Spleen (tissue), 11 donors: ENCODE data around the gene CDK3. TPM values are rescaled to one million over a fixed set of nuclear protein-coding genes. Genes with fewer than 3 reads are reported as not detected.

Experiments
- DNase-seq: peaks from one replicate; pipeline ENCODE4 v3.0.0-alpha.2; 2020
- H3K27ac ChIP-seq, 8 donors: fragments of 200-600 bp; sonication (generic) in 7 of 8; 1 replicate in 4 of 8; 2 replicates in 4 of 8; pipeline versions ENCODE4 v1.5.0 to v1.8.0; 2016 to 2021; ENCODE audit warnings: inconsistent platforms in 4 of 8, mild to moderate bottlenecking in 4 of 8, moderate library complexity in 1 of 8
- H3K27me3 ChIP-seq, 7 donors: fragments of 200-600 bp; sonication (generic) in 6 of 7; replicated peaks in 1 of 7; 1 replicate in 4 of 7; 2 replicates in 3 of 7; pipeline versions ENCODE4 v1.5.0 to v1.8.0; 2016 to 2021; ENCODE audit warnings: inconsistent platforms in 3 of 7, mild to moderate bottlenecking in 1 of 7
- H3K36me3 ChIP-seq, 6 donors: fragments of 200-600 bp; sonication (generic) in 5 of 6; 1 replicate in 4 of 6; 2 replicates in 2 of 6; pipeline versions ENCODE4 v1.5.0 to v1.8.0; 2016 to 2021; ENCODE audit warnings: inconsistent platforms in 2 of 6
- H3K4me1 ChIP-seq, 6 donors: fragments of 200-600 bp; sonication (generic) in 5 of 6; 1 replicate in 3 of 6; 2 replicates in 3 of 6; pipeline versions ENCODE4 v1.5.0 to v1.8.0; 2016 to 2021; ENCODE audit warnings: inconsistent platforms in 3 of 6
- H3K4me3 ChIP-seq, 8 donors: fragments of 200-600 bp; sonication (generic) in 7 of 8; 1 replicate in 4 of 8; 2 replicates in 4 of 8; pipeline versions ENCODE4 v1.5.0 to v1.8.0; 2016 to 2021; ENCODE audit warnings: inconsistent platforms in 4 of 8, mild to moderate bottlenecking in 4 of 8, moderate library complexity in 2 of 8
- H3K9me3 ChIP-seq, 8 donors: fragments of 200-600 bp; sonication (generic) in 7 of 8; 1 replicate in 4 of 8; 2 replicates in 4 of 8; pipeline versions ENCODE4 v1.5.0 to v1.8.0; 2016 to 2021; ENCODE audit warnings: inconsistent platforms in 4 of 8
- POLR2A ChIP-seq, 3 donors: fragments of 450-650 bp; IDR thresholded peaks; one replicate each; pipeline ENCODE4 v1.5.1; 2017; ENCODE audit warnings: antibody characterized with exemption in 3 of 3, mild to moderate bottlenecking in 1 of 3
- POLR2AphosphoS5 ChIP-seq, 3 donors: sonication (generic); formaldehyde crosslinking; IDR thresholded peaks; one replicate each; pipeline ENCODE4 v1.5.1; 2017; ENCODE audit warnings: antibody characterized with exemption in 3 of 3
- WGBS, 5 donors: extraction: QIAGEN DNeasy Blood & Tissue Kit in 3 of 5; methylation state at CpG; one replicate each; pipeline versions ENCODE4 v1.1.5 to v1.1.7; 2013 to 2018; 5-methylcytosine and 5-hydroxymethylcytosine counted together
- intact Hi-C: fragments of 100-400 bp; cut with DNase I; formaldehyde crosslinking; loops from one replicate; pipeline ENCODE4 v1.15.0; 2023; ENCODE audit warnings: low total_unique reads
- polyA plus RNA-seq, 3 donors: library from polyadenylated mRNA; stranded (reverse); fragments of 200-250 nt; gene quantifications; one replicate each; pipeline ENCODE4 v1.2.1, GENCODE V29; 2013
- total RNA-seq, 7 donors: library from RNA; depleted of rRNA in 3 of 7; stranded (reverse); fragments of >200 nt in 3 of 7; fragmentation: NEBNext Ultra II Directional in 4 of 7; extraction: Animal tissue kit (Norgen Biotek cat#: 25700) in 4 of 7; gene quantifications; one replicate each; pipeline versions ENCODE4 v1.1.0 to v1.2.1, GENCODE V29; 2016 to 2021
- TF ChIP-seq, protein P1 (sequence below), 11 experiments: fragments of 200-600 bp in 7 of 11; fragments of 450-650 bp in 4 of 11; sonication (generic) in 4 of 11; IDR thresholded peaks in 8 of 11; conservative IDR thresholded peaks in 3 of 11; 1 replicate in 7 of 11; 2 replicates in 4 of 11; pipeline versions ENCODE4 v1.4.0 to v1.8.0; 2016 to 2021; ENCODE audit warnings: antibody characterized with exemption in 11 of 11, inconsistent platforms in 4 of 11, mild to moderate bottlenecking in 1 of 11
- donor health status: healthy with polysubstance abuse.
- donor health status: DM: no; HTN: no; CAD: no; lungs with moderate emphysema.
- donor health status: DM: no; HTN: no; CAD: no.
- donor health status: Bipolar disorder and iron deficiency.
- donor health status: healthy.
- donor health status: DM: no; HTN: no; CAD: no.
- donor health status: DM: yes; HTN: yes; CAD: no.

CDK3 gene
- total and polyA plus RNA-seq, 10 donors = 6.7 to 39.8 (median 9.1) TPM

DNA sequence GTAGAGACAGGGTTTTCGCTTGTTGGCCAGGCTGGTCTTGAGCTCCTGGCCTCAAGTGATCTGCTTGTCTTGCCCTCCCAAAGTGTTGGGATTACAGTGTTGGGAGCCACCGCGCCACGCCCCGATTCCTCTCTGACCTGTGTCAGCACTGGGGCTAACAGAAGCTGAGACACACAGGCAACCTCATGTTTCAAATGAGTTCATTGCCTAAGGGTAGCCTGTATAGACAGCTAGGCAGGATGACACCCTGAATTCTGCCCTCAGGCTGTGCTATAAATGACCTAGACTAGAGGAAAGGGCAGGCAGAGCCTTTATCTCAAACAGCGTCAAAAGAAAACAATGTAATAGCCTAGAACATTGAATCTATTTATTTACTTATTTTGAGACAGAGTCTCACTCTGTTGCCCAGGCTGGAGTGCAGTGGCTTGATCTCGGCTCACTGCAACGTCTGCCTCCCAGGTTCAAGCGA is 2.3 kb upstream of the CDK3 start:
- H3K27me3 ChIP-seq = no peaks in the 10 kb centered on the region
- peaks cover 12 to 48% (median 24%) of the 10 kb centered on the region in 6 donors for H3K4me1 ChIP-seq
- H3K36me3 ChIP-seq = peaks cover 0 to 56% (median 9%) of the 10 kb centered on the region in 6 donors
- no peaks in the 10 kb centered on the region for H3K9me3 ChIP-seq
- 90 to 97% (median 95%) methylated on average over 9 of the region's 9 CpGs for WGBS, 5 donors
- no peak overlapping the region for H3K4me3 ChIP-seq
- TF ChIP-seq POLR2A (IDR thresholded peaks at IDR 0.05) = no peak
- TF ChIP-seq POLR2AphosphoS5 (IDR thresholded peaks at IDR 0.05) = no peak
- TF ChIP-seq, protein P1, sequence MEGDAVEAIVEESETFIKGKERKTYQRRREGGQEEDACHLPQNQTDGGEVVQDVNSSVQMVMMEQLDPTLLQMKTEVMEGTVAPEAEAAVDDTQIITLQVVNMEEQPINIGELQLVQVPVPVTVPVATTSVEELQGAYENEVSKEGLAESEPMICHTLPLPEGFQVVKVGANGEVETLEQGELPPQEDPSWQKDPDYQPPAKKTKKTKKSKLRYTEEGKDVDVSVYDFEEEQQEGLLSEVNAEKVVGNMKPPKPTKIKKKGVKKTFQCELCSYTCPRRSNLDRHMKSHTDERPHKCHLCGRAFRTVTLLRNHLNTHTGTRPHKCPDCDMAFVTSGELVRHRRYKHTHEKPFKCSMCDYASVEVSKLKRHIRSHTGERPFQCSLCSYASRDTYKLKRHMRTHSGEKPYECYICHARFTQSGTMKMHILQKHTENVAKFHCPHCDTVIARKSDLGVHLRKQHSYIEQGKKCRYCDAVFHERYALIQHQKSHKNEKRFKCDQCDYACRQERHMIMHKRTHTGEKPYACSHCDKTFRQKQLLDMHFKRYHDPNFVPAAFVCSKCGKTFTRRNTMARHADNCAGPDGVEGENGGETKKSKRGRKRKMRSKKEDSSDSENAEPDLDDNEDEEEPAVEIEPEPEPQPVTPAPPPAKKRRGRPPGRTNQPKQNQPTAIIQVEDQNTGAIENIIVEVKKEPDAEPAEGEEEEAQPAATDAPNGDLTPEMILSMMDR (IDR thresholded peaks at IDR 0.05 in 8 of 11, conservative IDR thresholded peaks at IDR 0.05 in 3 of 11) = no peak
- DNase-seq = no peak
- H3K27ac ChIP-seq = peak overlapping the region in 5 of 8 donors; percentile 5 to 70 (median 55)
- intact Hi-C loops = no loop called here

DNA sequence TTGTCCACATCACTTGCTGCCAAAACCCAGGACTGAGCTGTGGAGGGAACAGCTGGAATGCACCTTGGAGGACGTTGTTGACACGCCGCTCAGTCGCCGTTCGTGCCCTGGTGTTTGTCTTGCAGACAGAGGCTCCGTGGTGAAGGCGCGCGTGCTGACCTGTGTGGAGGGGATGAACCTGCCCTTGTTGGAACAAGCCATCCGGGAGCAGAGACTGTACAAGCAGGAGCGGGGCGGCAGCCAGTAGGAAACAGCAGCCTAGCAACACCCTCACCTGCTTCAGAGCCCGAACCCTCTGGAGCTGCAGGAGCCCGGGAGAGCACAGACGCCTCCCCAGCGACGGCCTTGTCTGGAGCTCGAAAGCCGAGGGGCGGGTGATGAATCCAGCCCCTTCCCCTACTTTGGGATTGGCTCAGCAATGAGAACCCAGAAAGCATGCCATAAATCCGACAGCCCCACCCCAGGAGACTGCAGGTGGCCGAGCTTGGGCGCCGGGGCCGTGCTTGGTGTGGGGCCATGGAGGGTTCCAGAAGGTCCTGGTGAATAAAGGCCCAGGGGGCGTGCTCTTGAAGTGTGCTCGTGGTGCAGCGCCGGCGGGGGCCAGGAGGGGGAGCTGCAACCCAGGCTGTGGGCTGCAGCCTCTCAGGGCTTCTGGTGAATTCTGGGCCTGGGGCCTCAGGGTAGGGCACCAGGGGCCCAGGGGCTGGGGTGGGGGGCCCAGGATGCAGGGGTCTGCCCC is 470 bp upstream of the CDK3 start:
- TF ChIP-seq POLR2A (IDR thresholded peaks at IDR 0.05) (no peak), POLR2AphosphoS5 (IDR thresholded peaks at IDR 0.05) (peak in 1 of 3 donors; percentile 40)
- TF ChIP-seq, protein P1 (IDR thresholded peaks at IDR 0.05 in 8 of 11, conservative IDR thresholded peaks at IDR 0.05 in 3 of 11) = peak in 9 of 11 experiments; percentile 33 to 87 (median 73)
- DNase-seq = peak; percentile 87
- H3K4me1 ChIP-seq = peaks cover 12 to 67% (median 35%) of the 10 kb centered on the region in 6 donors
- intact Hi-C loops = no loop called here
- peaks cover 0 to 55% (median 2%) of the 10 kb centered on the region in 6 donors for H3K36me3 ChIP-seq
- H3K27ac ChIP-seq = peak overlapping the region in 1 of 8 donors; percentile 26
- 74 to 81% (median 80%) methylated on average over 29 to 31 of the region's 31 CpGs for WGBS, 5 donors
- no peaks in the 10 kb centered on the region for H3K9me3 ChIP-seq
- H3K27me3 ChIP-seq = no peaks in the 10 kb centered on the region
- H3K4me3 ChIP-seq = no peak overlapping the region

DNA sequence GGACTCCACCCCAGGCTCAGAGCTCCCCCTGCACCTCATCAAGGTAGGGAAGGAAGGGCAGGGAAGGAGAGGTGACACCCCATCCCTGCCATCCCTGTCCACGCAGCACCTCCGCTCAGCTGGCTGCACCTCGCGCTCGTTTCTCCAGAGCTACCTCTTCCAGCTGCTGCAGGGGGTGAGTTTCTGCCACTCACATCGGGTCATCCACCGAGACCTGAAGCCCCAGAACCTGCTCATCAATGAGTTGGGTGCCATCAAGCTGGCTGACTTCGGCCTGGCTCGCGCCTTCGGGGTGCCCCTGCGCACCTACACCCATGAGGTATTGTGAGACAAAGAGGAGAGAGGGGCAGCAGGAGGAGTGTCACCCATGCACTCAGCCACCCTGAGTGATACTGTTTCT is 1.4 kb downstream of the CDK3 start:
- intact Hi-C loops = no loop called here
- Histone ChIP-seq H3K4me1 (peaks cover 14 to 63% (median 33%) of the 10 kb centered on the region in 6 donors), H3K27me3 (no peaks in the 10 kb centered on the region), H3K4me3 (no peak overlapping the region), H3K36me3 (peaks cover 0 to 47% (median 2%) of the 10 kb centered on the region in 6 donors), H3K9me3 (no peaks in the 10 kb centered on the region), H3K27ac (no peak overlapping the region)
- 89 to 100% (median 97%) methylated on average over 6 to 12 of the region's 12 CpGs for WGBS, 5 donors
- TF ChIP-seq POLR2A (IDR thresholded peaks at IDR 0.05) (no peak), POLR2AphosphoS5 (IDR thresholded peaks at IDR 0.05) (no peak)
- TF ChIP-seq, protein P1 (IDR thresholded peaks at IDR 0.05 in 8 of 11, conservative IDR thresholded peaks at IDR 0.05 in 3 of 11) = no peak
- DNase-seq = no peak

DNA sequence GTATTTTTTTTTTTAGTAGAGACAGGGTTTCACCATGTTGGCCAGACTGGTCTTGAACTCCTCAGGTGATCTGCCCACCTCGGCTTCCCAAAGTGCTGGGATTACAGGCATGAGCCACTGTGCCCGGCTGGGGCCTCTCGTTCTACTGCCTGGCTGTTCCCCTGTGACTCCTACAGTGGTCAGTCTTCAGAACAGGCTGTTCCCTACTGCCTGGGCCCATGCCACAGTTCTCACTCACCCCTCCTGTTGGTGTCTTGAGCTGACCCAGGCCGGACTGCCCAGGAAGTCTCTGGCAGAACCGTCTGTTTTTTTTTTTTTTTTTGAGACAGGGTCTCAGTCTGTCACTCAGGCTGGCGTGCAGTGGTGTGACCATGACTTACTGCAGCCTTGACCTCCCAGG is 3.3 kb downstream of the CDK3 start:
- H3K36me3 ChIP-seq = peaks cover 0 to 47% (median 2%) of the 10 kb centered on the region in 6 donors
- TF ChIP-seq POLR2AphosphoS5 (IDR thresholded peaks at IDR 0.05) (no peak), POLR2A (IDR thresholded peaks at IDR 0.05) (no peak)
- TF ChIP-seq, protein P1 (IDR thresholded peaks at IDR 0.05 in 8 of 11, conservative IDR thresholded peaks at IDR 0.05 in 3 of 11) = no peak
- intact Hi-C loops = loop anchor here (2.0 kb wide), 1 partner anchor 99 kb away; the partner anchor contains the start of gene MRPL38
- H3K4me3 ChIP-seq = no peak overlapping the region
- H3K27me3 ChIP-seq = no peaks in the 10 kb centered on the region
- DNase-seq = no peak
- peaks cover 7 to 45% (median 22%) of the 10 kb centered on the region in 6 donors for H3K4me1 ChIP-seq
- H3K27ac ChIP-seq = peak overlapping the region in 4 of 8 donors; percentile 33 to 54 (median 48)
- WGBS, 5 donors = 67 to 90% (median 82%) methylated on average over 6 of the region's 6 CpGs
- H3K9me3 ChIP-seq = no peaks in the 10 kb centered on the region
